ENCODE measurements around the gene CD200R1L.

CD200R1L gene

DNA sequence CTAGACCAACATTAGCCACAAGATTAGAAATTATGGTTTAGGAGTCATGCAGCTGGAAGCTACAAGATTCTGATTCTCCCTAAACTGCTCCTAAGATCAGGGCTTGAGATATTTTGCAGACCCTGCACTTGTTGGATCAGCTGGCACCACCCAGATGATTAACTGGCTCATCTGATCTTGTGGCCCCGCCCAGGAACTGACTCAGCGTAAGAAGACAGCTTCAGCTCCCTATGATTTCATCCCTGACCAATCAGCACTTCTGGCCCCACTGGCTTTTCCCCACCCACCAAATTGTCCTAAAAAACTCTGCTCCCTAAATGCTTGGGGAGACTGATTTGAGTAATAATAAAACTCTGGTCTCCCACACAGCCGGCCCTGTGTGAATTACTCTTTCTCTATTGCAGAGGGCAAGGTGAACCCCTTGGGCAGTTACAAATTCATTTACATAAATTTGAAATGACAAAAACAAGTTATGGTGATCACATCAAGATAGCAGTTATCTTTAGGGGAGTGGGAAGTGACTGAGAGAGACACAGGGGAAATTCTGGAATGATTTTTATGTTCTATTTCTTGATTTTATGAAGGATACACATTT lies 76.5 kb downstream of the CD200R1L start:
- peak; percentile 83 for DNase-seq (ENCODE audit: low read depth, low spot score)
- peak overlapping the region; percentile 99 for H3K27ac ChIP-seq

DNA sequence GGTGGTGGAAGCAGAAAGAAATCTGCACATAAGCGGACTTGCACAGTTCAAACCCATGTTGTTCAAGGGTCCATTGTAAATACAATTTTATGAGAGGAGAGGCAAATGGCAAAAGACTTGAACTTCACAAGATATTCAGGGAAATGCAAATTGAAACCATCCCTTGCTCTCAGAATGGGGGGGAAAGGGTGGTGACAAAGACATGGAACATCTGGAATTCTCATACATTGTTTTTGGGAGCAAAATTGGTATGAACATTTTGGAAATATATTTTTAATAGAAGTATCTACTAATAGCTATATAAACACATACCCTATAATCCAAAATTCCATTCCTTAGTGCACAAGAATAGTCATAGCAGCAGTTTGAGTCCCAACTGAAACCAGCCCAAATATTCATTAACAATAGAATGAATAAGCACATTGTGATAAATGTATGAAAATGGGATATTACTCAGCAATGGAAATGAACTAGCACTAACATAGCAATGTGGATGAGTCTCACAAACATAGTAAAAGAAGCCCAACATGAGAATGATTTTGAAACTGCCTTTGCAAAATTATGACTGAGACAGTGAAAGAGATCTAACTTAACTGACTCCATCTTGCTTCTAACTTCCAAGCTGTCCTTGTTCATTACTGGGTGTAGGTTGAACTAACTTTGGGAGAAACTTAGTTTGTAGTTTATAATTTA lies 77.2 kb downstream of the CD200R1L start:
- H3K27ac ChIP-seq: peak overlapping the region; percentile 99
- DNase-seq (ENCODE audit: low read depth, low spot score): peak; percentile 41

GRCh38 chr3:112767777-112768176 lies 78.9 kb downstream of the CD200R1L start:
- peak overlapping the region; percentile 99 for H3K27ac ChIP-seq
- DNase-seq (ENCODE audit: low read depth, low spot score): no peak

DNA sequence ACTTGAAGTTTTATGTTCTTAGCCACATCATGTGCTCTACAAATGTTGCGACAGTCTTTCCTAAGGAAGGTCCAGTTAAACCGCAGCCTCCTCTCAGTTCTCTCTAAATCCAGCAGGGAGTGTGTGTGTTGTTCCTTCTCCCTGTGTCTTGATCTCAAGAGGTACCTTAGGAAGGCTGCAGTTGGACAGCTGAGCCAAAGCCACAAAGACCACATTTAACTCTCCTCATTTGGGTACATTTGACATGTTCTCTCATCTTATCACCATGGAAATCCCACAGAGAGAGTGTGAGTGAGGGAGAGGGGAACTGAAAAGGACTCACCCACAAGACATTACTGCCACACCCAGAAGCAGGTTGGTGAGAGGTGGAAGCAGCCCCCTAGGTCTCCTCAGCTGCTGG lies 79.5 kb downstream of the CD200R1L start:
- no peak for DNase-seq (ENCODE audit: low read depth, low spot score)
- H3K27ac ChIP-seq: no peak overlapping the region
